Esophagus muscularis mucosa (tissue), 4 donors: ENCODE data around the gene BCAS3.

Experiments
- CTCF ChIP-seq, 3 experiments: fragments of 200-600 bp in 2 of 3; fragments of 450-650 bp in 1 of 3; sonication (generic) in 2 of 3; IDR thresholded peaks; one replicate each; pipeline ENCODE4 v1.5.1; 2017 to 2019; ENCODE audit warnings: antibody characterized with exemption in 3 of 3, mild to moderate bottlenecking in 2 of 3, moderate library complexity in 1 of 3
- EP300 ChIP-seq: sonication (generic); formaldehyde crosslinking; IDR thresholded peaks from one replicate; pipeline ENCODE4 v1.6.1; 2017; ENCODE audit warnings: antibody characterized with exemption
- POLR2A ChIP-seq: fragments of 450-650 bp; IDR thresholded peaks from one replicate; pipeline ENCODE4 v1.6.1; 2017; ENCODE audit warnings: antibody characterized with exemption, moderate library complexity, mild to moderate bottlenecking, low read depth
- POLR2AphosphoS5 ChIP-seq, 2 donors: sonication (generic); formaldehyde crosslinking; IDR thresholded peaks; one replicate each; pipeline ENCODE4 v1.6.1; 2017; ENCODE audit warnings: antibody characterized with exemption in 2 of 2

GRCh38 chr17:61160204-61160603 is 482.6 kb downstream of the BCAS3 start:
- no peak for TF ChIP-seq POLR2AphosphoS5 (IDR thresholded peaks at IDR 0.05)
- no peak for TF ChIP-seq POLR2A
- TF ChIP-seq CTCF (IDR thresholded peaks at IDR 0.05), result no peak
- TF ChIP-seq EP300, result no peak
